D721Med (cell line): Measurements from ENCODE around the gene S100A12.

Source experiments
- DNase-seq: peaks from one replicate; pipeline ENCODE4 v3.0.0; 2011; ENCODE audit warnings: low spot score; ENCODE audit not compliant: insufficient read length
- FAIRE-seq: peaks from 2 replicates; lab custom pipeline; 2011; peaks lifted over from hg19 to GRCh38; lab: Jason Lieb, UNC
- CTCF ChIP-seq: IDR thresholded peaks from 2 replicates; pipeline ENCODE4 v1.5.1; 2012; ENCODE audit warnings: mild to moderate bottlenecking, control low read depth; ENCODE audit not compliant: insufficient read depth; ENCODE audit errors: missing control alignments

The S100A12 gene

GRCh38 chr1:153397924-153398651 is 22.7 kb upstream of the S100A12 start:
- no peak for DNase-seq
- TF ChIP-seq CTCF, result no peak

GRCh38 chr1:153397051-153397923 is 21.9 kb upstream of the S100A12 start:
- no peak for TF ChIP-seq CTCF
- no peak for DNase-seq
- no peak for FAIRE-seq

More at GRCh38 chr1:153397924-153398651, 22.7 kb upstream of the S100A12 start:
- FAIRE-seq, result no peak

- FAIRE-seq, result no peak
- TF ChIP-seq CTCF, result no peak
Measured at GRCh38 chr1:153396461-153396860, 21.0 kb upstream of the S100A12 start.

GRCh38 chr1:153395776-153396175 is 20.4 kb upstream of the S100A12 start:
- no peak for TF ChIP-seq CTCF
- no peak for FAIRE-seq

More at GRCh38 chr1:153396461-153396860, 21.0 kb upstream of the S100A12 start:
- no peak for DNase-seq

GRCh38 chr1:153395136-153395685 is 19.8 kb upstream of the S100A12 start:
- FAIRE-seq, result no peak
- no peak for DNase-seq
- TF ChIP-seq CTCF, result no peak

More at GRCh38 chr1:153395776-153396175, 20.4 kb upstream of the S100A12 start:
- DNase-seq, result no peak

- no peak for TF ChIP-seq CTCF
- FAIRE-seq, result no peak
- DNase-seq, result no peak
Measured at GRCh38 chr1:153394391-153394790, 19.0 kb upstream of the S100A12 start.
